ENCODE measurements around the gene ZFP30. TPM values are rescaled to one million over a fixed set of nuclear protein-coding genes. Genes with fewer than 3 reads are reported as not detected.

ZFP30 gene
- total RNA-seq, 1 experiment from 2014 or later = 7.7 TPM

DNA sequence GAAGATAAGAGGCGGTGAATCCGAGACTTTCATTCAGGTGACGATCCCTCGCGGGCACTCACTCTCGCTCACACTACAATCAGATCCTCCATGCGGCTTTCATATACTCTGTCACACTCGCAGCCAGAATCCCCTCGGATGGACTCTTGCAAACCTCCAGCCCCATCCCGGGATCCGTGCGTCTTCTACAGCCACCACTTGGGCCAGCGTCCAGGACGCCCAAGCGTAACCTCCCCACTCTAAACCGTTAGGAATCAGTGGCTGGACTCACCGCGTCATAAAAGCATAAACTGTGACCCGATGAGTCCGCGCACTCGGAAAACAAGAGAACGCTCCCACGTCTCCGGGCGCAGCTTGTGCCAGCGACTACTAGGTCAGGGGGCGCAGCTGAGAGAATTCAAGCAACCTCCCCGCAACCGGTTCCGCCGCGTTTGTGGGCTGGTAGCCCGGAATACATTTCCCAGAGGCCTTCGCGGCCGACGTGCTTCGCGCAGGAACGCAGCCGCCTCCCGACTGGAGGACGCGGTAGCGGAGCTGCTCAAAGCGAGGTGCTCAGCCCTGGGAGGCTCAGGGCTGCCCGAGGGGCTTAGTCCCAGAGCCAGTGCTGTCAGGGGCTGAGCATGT lies 36.7 kb upstream of the ZFP30 start:
- DNase-seq (ENCODE audit: low spot score) (peak; percentile 72), ATAC-seq (peak; percentile 90)
- H3K4me1 Mint-ChIP-seq = peaks cover 15% of the 10 kb centered on the region
- ChIA-PET POLR2A (interaction anchor here (1.0 kb wide), 2 partner anchors 28 to 210 kb away, joined by 3 read pairs; no protein-coding TSS in a partner anchor), CTCF (interaction anchor here (0.6 to 1.0 kb wide), 3 partner anchors 28 to 379 kb away, joined by 3 to 5 read pairs (median 4); partner anchors contain the start of gene ZNF607)
- H3K36me3 Mint-ChIP-seq = peaks cover 7% of the 10 kb centered on the region
- peak overlapping the region; percentile 91 for H3K4me3 Mint-ChIP-seq
- no peaks in the 10 kb centered on the region for H3K9me3 Mint-ChIP-seq
- H3K27me3 Mint-ChIP-seq (ENCODE audit: low read depth) = peaks cover 70% of the 10 kb centered on the region
- H3K27ac Mint-ChIP-seq = no peak overlapping the region
- TF ChIP-seq TEAD4 (CRISPR knock-in tag; IDR thresholded peaks at IDR 0.05) = no peak
- peak; percentile 59; the same call in 1 of the 2 replicates for TF ChIP-seq FOXP1 (CRISPR knock-in tag; IDR thresholded peaks at IDR 0.05; ENCODE audit: borderline replicate concordance)
- TF ChIP-seq, protein P1, sequence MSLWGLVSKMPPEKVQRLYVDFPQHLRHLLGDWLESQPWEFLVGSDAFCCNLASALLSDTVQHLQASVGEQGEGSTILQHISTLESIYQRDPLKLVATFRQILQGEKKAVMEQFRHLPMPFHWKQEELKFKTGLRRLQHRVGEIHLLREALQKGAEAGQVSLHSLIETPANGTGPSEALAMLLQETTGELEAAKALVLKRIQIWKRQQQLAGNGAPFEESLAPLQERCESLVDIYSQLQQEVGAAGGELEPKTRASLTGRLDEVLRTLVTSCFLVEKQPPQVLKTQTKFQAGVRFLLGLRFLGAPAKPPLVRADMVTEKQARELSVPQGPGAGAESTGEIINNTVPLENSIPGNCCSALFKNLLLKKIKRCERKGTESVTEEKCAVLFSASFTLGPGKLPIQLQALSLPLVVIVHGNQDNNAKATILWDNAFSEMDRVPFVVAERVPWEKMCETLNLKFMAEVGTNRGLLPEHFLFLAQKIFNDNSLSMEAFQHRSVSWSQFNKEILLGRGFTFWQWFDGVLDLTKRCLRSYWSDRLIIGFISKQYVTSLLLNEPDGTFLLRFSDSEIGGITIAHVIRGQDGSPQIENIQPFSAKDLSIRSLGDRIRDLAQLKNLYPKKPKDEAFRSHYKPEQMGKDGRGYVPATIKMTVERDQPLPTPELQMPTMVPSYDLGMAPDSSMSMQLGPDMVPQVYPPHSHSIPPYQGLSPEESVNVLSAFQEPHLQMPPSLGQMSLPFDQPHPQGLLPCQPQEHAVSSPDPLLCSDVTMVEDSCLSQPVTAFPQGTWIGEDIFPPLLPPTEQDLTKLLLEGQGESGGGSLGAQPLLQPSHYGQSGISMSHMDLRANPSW (CRISPR knock-in tag; conservative IDR thresholded peaks at IDR 0.05; ENCODE audit: low read depth) = no peak
- no peak for TF ChIP-seq ZNF317 (CRISPR knock-in tag; IDR thresholded peaks at IDR 0.05; ENCODE audit: borderline replicate concordance, low read depth)
- TF ChIP-seq OVOL2 (CRISPR knock-in tag; IDR thresholded peaks at IDR 0.05; ENCODE audit: borderline replicate concordance) = no peak
- TF ChIP-seq SMAD4 (CRISPR knock-in tag; IDR thresholded peaks at IDR 0.05) = no peak
- TF ChIP-seq, protein P2, sequence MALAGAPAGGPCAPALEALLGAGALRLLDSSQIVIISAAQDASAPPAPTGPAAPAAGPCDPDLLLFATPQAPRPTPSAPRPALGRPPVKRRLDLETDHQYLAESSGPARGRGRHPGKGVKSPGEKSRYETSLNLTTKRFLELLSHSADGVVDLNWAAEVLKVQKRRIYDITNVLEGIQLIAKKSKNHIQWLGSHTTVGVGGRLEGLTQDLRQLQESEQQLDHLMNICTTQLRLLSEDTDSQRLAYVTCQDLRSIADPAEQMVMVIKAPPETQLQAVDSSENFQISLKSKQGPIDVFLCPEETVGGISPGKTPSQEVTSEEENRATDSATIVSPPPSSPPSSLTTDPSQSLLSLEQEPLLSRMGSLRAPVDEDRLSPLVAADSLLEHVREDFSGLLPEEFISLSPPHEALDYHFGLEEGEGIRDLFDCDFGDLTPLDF (CRISPR knock-in tag; IDR thresholded peaks at IDR 0.05) = no peak
- TF ChIP-seq ZNF416 (CRISPR knock-in tag; IDR thresholded peaks at IDR 0.05) = no peak
- TF ChIP-seq, protein P3, sequence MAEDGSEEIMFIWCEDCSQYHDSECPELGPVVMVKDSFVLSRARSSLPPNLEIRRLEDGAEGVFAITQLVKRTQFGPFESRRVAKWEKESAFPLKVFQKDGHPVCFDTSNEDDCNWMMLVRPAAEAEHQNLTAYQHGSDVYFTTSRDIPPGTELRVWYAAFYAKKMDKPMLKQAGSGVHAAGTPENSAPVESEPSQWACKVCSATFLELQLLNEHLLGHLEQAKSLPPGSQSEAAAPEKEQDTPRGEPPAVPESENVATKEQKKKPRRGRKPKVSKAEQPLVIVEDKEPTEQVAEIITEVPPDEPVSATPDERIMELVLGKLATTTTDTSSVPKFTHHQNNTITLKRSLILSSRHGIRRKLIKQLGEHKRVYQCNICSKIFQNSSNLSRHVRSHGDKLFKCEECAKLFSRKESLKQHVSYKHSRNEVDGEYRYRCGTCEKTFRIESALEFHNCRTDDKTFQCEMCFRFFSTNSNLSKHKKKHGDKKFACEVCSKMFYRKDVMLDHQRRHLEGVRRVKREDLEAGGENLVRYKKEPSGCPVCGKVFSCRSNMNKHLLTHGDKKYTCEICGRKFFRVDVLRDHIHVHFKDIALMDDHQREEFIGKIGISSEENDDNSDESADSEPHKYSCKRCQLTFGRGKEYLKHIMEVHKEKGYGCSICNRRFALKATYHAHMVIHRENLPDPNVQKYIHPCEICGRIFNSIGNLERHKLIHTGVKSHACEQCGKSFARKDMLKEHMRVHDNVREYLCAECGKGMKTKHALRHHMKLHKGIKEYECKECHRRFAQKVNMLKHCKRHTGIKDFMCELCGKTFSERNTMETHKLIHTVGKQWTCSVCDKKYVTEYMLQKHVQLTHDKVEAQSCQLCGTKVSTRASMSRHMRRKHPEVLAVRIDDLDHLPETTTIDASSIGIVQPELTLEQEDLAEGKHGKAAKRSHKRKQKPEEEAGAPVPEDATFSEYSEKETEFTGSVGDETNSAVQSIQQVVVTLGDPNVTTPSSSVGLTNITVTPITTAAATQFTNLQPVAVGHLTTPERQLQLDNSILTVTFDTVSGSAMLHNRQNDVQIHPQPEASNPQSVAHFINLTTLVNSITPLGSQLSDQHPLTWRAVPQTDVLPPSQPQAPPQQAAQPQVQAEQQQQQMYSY (CRISPR knock-in tag; IDR thresholded peaks at IDR 0.05) = no peak
- peak; percentile 79; the same call in 1 of the 2 replicates for TF ChIP-seq TEAD1 (CRISPR knock-in tag; IDR thresholded peaks at IDR 0.05)
- TF ChIP-seq ETV6 (CRISPR knock-in tag; IDR thresholded peaks at IDR 0.05) = no peak
- TF ChIP-seq, protein P4, sequence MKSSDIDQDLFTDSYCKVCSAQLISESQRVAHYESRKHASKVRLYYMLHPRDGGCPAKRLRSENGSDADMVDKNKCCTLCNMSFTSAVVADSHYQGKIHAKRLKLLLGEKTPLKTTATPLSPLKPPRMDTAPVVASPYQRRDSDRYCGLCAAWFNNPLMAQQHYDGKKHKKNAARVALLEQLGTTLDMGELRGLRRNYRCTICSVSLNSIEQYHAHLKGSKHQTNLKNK (CRISPR knock-in tag; IDR thresholded peaks at IDR 0.05) = no peak
- no peak for TF ChIP-seq GRHL2 (CRISPR knock-in tag; IDR thresholded peaks at IDR 0.05; ENCODE audit: insufficient replicate concordance, severe bottlenecking)
- peak; percentile 27; the same call in 1 of the 2 replicates for TF ChIP-seq SP1 (CRISPR knock-in tag; conservative IDR thresholded peaks at IDR 0.05)
- TF ChIP-seq, protein P5, sequence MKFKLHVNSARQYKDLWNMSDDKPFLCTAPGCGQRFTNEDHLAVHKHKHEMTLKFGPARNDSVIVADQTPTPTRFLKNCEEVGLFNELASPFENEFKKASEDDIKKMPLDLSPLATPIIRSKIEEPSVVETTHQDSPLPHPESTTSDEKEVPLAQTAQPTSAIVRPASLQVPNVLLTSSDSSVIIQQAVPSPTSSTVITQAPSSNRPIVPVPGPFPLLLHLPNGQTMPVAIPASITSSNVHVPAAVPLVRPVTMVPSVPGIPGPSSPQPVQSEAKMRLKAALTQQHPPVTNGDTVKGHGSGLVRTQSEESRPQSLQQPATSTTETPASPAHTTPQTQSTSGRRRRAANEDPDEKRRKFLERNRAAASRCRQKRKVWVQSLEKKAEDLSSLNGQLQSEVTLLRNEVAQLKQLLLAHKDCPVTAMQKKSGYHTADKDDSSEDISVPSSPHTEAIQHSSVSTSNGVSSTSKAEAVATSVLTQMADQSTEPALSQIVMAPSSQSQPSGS (CRISPR knock-in tag; IDR thresholded peaks at IDR 0.05; ENCODE audit: borderline replicate concordance, low read depth) = no peak
- TF ChIP-seq CREB1 (CRISPR knock-in tag; IDR thresholded peaks at IDR 0.05) = no peak
- TF ChIP-seq CBFB (CRISPR knock-in tag; IDR thresholded peaks at IDR 0.05; ENCODE audit: low read depth) = no peak
- TF ChIP-seq JAZF1 (CRISPR knock-in tag; IDR thresholded peaks at IDR 0.05) = no peak
- TF ChIP-seq EMX1 (CRISPR knock-in tag; IDR thresholded peaks at IDR 0.05) = no peak
- TF ChIP-seq, protein P6, sequence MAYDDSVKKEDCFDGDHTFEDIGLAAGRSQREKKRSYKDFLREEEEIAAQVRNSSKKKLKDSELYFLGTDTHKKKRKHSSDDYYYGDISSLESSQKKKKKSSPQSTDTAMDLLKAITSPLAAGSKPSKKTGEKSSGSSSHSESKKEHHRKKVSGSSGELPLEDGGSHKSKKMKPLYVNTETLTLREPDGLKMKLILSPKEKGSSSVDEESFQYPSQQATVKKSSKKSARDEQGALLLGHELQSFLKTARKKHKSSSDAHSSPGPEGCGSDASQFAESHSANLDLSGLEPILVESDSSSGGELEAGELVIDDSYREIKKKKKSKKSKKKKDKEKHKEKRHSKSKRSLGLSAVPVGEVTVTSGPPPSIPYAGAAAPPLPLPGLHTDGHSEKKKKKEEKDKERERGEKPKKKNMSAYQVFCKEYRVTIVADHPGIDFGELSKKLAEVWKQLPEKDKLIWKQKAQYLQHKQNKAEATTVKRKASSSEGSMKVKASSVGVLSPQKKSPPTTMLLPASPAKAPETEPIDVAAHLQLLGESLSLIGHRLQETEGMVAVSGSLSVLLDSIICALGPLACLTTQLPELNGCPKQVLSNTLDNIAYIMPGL (CRISPR knock-in tag; IDR thresholded peaks at IDR 0.05) = 0 out of 2 replicates have a peak, but pooled peaks have one; percentile 31
- TF ChIP-seq CREM (CRISPR knock-in tag; IDR thresholded peaks at IDR 0.05) = no peak
- peak; percentile 34; the same call in 1 of the 2 replicates for TF ChIP-seq ZBTB21 (CRISPR knock-in tag; IDR thresholded peaks at IDR 0.05; ENCODE audit: borderline replicate concordance)

All from WTC11 (cell line).